HCT116 (cell line): ENCODE results near the gene PIP4K2A. TPM values are rescaled to one million over a fixed set of nuclear protein-coding genes. Genes with fewer than 3 reads are reported as not detected.

Experiments
- ATAC-seq: fragments of 200-7000 bp; cut with Tn5 transposase; 2 replicates; pipeline ENCODE4 v1.9.1; 2020; ENCODE audit warnings: mild to moderate bottlenecking, moderate library complexity
- BruUV-seq: library from RNA; stranded (reverse); fragments of 400-500 nt; replicated peaks from 2 replicates; lab custom pipeline; 2021; lab: Mats Ljungman, UMichigan
- CTCF ChIA-PET: fragments of 300-600 bp; sonication (Branson Sonifier 250); formaldehyde crosslinking; loops from one replicate; lab custom pipeline; 2021; ENCODE audit warnings: antibody characterized with exemption; lab: Charles Lee
- POLR2A ChIA-PET: fragments of 300-600, 350-600 bp; sonication (Branson Sonifier 250); formaldehyde crosslinking; loops from one replicate; lab custom pipeline; 2021; ENCODE audit warnings: antibody characterized with exemption; lab: Charles Lee
- RAD21 ChIA-PET, 2 experiments: fragments of 300-600 bp; sonication (Branson Sonifier 250); formaldehyde crosslinking; loops; one replicate each; lab custom pipeline; 2023; ENCODE audit warnings: low total read pairs in 2 of 2; ENCODE audit not compliant: uncharacterized antibody in 2 of 2, unreplicated experiment in 2 of 2, low non-redundant PET in 1 of 2; lab: Charles Lee
- DNase-seq: peaks from one replicate; pipeline ENCODE4 v3.0.0-alpha.2; 2010; ENCODE audit warnings: low read depth, low spot score
- H2AFZ ChIP-seq: fragments of 200-600 bp; shearing (Covaris generic), sonication (generic); 2 replicates; pipeline ENCODE4 v1.6.1; 2017; ENCODE audit warnings: low read depth, mixed run types, mixed read lengths, antibody characterized with exemption, low read length; ENCODE audit not compliant: poor library complexity, severe bottlenecking
- H3K27ac ChIP-seq: 2 replicates; pipeline ENCODE4 v1.5.1; 2012; ENCODE audit warnings: low read depth, low read length
- H3K27me3 ChIP-seq: fragments of 200-600 bp; sonication (generic); 2 replicates; pipeline ENCODE4 v1.6.1; 2016; ENCODE audit warnings: mixed run types, low read length, mixed read lengths; ENCODE audit not compliant: insufficient read depth
- H3K36me3 ChIP-seq, 2 experiments: fragments of 200-500 bp in 1 of 2; fragments of 200-600 bp in 1 of 2; sonication (Bioruptor generic) in 1 of 2; sonication (generic) in 1 of 2; 2 replicates each; pipeline versions ENCODE4 v1.5.1 to v1.6.1; 2014 to 2016; ENCODE audit warnings: low read length in 2 of 2, inconsistent platforms in 1 of 2, mixed read lengths in 1 of 2, mixed run types in 1 of 2; ENCODE audit not compliant: insufficient read depth in 2 of 2, control insufficient read depth in 1 of 2
- H3K4me1 ChIP-seq, 2 experiments: fragments of 200-600 bp in 1 of 2; sonication (generic) in 1 of 2; 2 replicates each; pipeline versions ENCODE4 v1.5.1 to v1.6.1; 2012 to 2017; ENCODE audit warnings: low read length in 2 of 2, inconsistent platforms in 1 of 2, mild to moderate bottlenecking in 1 of 2, mixed read lengths in 1 of 2, mixed run types in 1 of 2, moderate library complexity in 1 of 2; ENCODE audit not compliant: insufficient read depth in 2 of 2, control insufficient read depth in 1 of 2
- H3K4me2 ChIP-seq: fragments of 200-600 bp; sonication (generic); 2 replicates; pipeline ENCODE4 v1.6.1; 2017; ENCODE audit warnings: mixed run types, low read length, mixed read lengths
- H3K4me3 ChIP-seq, 2 experiments: fragments of 200-600 bp in 1 of 2; sonication (generic) in 1 of 2; replicated peaks in 1 of 2; 2 replicates each; pipeline ENCODE4 v1.5.1; 2011 to 2016; ENCODE audit warnings: low read length in 2 of 2, control low read depth in 1 of 2, low read depth in 1 of 2, mild to moderate bottlenecking in 1 of 2, mixed read lengths in 1 of 2, mixed run types in 1 of 2
- H3K79me2 ChIP-seq: fragments of 200-600 bp; sonication (generic); 2 replicates; pipeline ENCODE4 v1.6.1; 2017; ENCODE audit warnings: mild to moderate bottlenecking, mixed run types, low read length, moderate library complexity, mixed read lengths; ENCODE audit not compliant: insufficient read depth
- H3K9ac ChIP-seq: fragments of 200-600 bp; sonication (generic); 2 replicates; pipeline ENCODE4 v1.6.1; 2016; ENCODE audit warnings: low read length, mixed read lengths
- H3K9me2 ChIP-seq: fragments of 200-600 bp; sonication (generic), shearing (Covaris generic); 2 replicates; pipeline ENCODE4 v1.6.1; 2017; ENCODE audit warnings: mixed run types, mild to moderate bottlenecking, moderate library complexity; ENCODE audit not compliant: insufficient read depth
- H3K9me3 ChIP-seq, 2 experiments: fragments of 200-500 bp in 1 of 2; fragments of 200-600 bp in 1 of 2; sonication (Bioruptor generic) in 1 of 2; sonication (generic) in 1 of 2; 2 replicates each; pipeline ENCODE4 v1.6.1; 2014 to 2017; ENCODE audit warnings: low read length in 2 of 2, mixed read lengths in 2 of 2, inconsistent platforms in 1 of 2, low read depth in 1 of 2, mild to moderate bottlenecking in 1 of 2, mixed run types in 1 of 2, moderate library complexity in 1 of 2; ENCODE audit not compliant: control insufficient read depth in 1 of 2, insufficient read depth in 1 of 2
- H4K20me1 ChIP-seq: fragments of 200-600 bp; sonication (generic), shearing (Covaris generic); 2 replicates; pipeline ENCODE4 v1.6.1; 2017; ENCODE audit warnings: mixed run types, mild to moderate bottlenecking, moderate library complexity; ENCODE audit not compliant: insufficient read depth
- CBX3 ChIP-seq: IDR thresholded peaks from 2 replicates; pipeline ENCODE4 v1.6.1; 2012; ENCODE audit warnings: low read depth
- EGR1 ChIP-seq: IDR thresholded peaks from 2 replicates; pipeline ENCODE4 v1.6.1; 2012; ENCODE audit warnings: low read depth
- ELF1 ChIP-seq: IDR thresholded peaks from 2 replicates; pipeline ENCODE4 v1.6.1; 2012; ENCODE audit warnings: low read depth, borderline replicate concordance
- EZH2 ChIP-seq: fragments of 200-600 bp; sonication (generic); IDR thresholded peaks from 2 replicates; pipeline ENCODE4 v1.6.1; 2017; ENCODE audit warnings: antibody characterized with exemption, mixed run types
- EZH2phosphoT487 ChIP-seq: fragments of 200-600 bp; IDR thresholded peaks from 2 replicates; pipeline ENCODE4 v1.6.1; 2018; ENCODE audit warnings: antibody characterized with exemption, borderline replicate concordance
- FOSL1 ChIP-seq: IDR thresholded peaks from 2 replicates; pipeline ENCODE4 v1.6.1; 2012; ENCODE audit warnings: low read depth
- JUND ChIP-seq: IDR thresholded peaks from 2 replicates; pipeline ENCODE4 v1.6.1; 2012
- POLR2AphosphoS5 ChIP-seq: IDR thresholded peaks from 2 replicates; pipeline ENCODE4 v1.6.1; 2011; ENCODE audit warnings: mild to moderate bottlenecking, low read depth, low read length, moderate library complexity
- RAD21 ChIP-seq: IDR thresholded peaks from 2 replicates; pipeline ENCODE4 v1.6.1; 2012; ENCODE audit warnings: low read depth, mild to moderate bottlenecking
- SRF ChIP-seq: IDR thresholded peaks from 2 replicates; pipeline ENCODE4 v1.6.1; 2012; ENCODE audit warnings: low read depth
- TCF7L2 ChIP-seq: IDR thresholded peaks from 2 replicates; pipeline ENCODE4 v1.7.0; 2011; ENCODE audit warnings: borderline replicate concordance, inconsistent platforms; ENCODE audit not compliant: insufficient read depth, insufficient read length; ENCODE audit errors: extremely low read depth
- YY1 ChIP-seq: IDR thresholded peaks from 2 replicates; pipeline ENCODE4 v1.6.1; 2011; ENCODE audit warnings: low read length, low read depth, moderate library complexity, mild to moderate bottlenecking; ENCODE audit not compliant: insufficient replicate concordance; ENCODE audit errors: extremely low read depth
- ZFX ChIP-seq: fragments of 450-650 bp; IDR thresholded peaks from 2 replicates; pipeline ENCODE4 v1.6.1; 2017
- intact Hi-C: fragments of 100-400 bp; cut with micrococcal nuclease; formaldehyde crosslinking; loops from 2 replicates; pipeline ENCODE4 v1.10.0; 2022
- total RNA-seq: library from RNA; stranded (reverse); gene quantifications from one replicate; pipeline ENCODE4 v1.2.1, GENCODE V29; 2021; ENCODE audit not compliant: unreplicated experiment
- TF ChIP-seq, protein P1 (sequence below), 3 experiments: fragments of 200-600 bp in 1 of 3; sonication (generic) in 1 of 3; IDR thresholded peaks in 2 of 3; conservative IDR thresholded peaks in 1 of 3; 2 replicates each; pipeline ENCODE4 v1.5.1; 2012 to 2017; ENCODE audit warnings: low read depth in 2 of 3, low read length in 2 of 3, antibody characterized with exemption in 1 of 3, borderline replicate concordance in 1 of 3, control low read depth in 1 of 3, mild to moderate bottlenecking in 1 of 3, mixed read lengths in 1 of 3, mixed run types in 1 of 3, moderate library complexity in 1 of 3; ENCODE audit not compliant: insufficient read depth in 1 of 3
- TF ChIP-seq, protein P2 (sequence below): IDR thresholded peaks from 2 replicates; pipeline ENCODE4 v1.6.1; 2012
- TF ChIP-seq, protein P3 (sequence below): IDR thresholded peaks from 2 replicates; pipeline ENCODE4 v1.6.1; 2011; ENCODE audit warnings: mild to moderate bottlenecking, low read length, moderate library complexity; ENCODE audit not compliant: insufficient replicate concordance; ENCODE audit errors: extremely low read depth
- TF ChIP-seq, protein P4 (sequence below): IDR thresholded peaks from 2 replicates; pipeline ENCODE4 v1.6.1; 2012
- TF ChIP-seq, protein P5 (sequence below): IDR thresholded peaks from 2 replicates; pipeline ENCODE4 v1.6.1; 2012; ENCODE audit warnings: low read depth

PIP4K2A gene
- total RNA-seq, 1 experiment from 2014 or later, result 41.9 TPM

DNA sequence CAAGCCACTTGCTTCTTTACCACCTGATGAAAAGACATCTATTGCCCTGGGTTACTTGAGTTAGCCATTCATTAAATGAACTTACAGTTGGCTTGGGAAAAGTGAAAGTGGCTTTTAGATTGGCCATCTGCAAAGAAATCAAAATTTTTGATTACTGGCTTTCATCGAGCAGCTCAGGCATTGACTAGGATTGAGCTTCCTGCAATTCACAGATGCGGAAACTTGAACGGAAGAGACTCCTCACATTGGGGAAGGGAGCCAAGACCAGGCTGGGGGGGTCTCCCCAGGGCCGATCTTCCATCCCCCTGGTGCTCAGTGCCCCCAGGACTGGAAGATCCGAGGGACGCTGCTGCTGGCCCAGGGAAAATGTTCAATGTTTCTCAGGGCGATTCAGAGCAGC, 145.4 kb downstream of the PIP4K2A start (continued):
- TF ChIP-seq, protein P1, sequence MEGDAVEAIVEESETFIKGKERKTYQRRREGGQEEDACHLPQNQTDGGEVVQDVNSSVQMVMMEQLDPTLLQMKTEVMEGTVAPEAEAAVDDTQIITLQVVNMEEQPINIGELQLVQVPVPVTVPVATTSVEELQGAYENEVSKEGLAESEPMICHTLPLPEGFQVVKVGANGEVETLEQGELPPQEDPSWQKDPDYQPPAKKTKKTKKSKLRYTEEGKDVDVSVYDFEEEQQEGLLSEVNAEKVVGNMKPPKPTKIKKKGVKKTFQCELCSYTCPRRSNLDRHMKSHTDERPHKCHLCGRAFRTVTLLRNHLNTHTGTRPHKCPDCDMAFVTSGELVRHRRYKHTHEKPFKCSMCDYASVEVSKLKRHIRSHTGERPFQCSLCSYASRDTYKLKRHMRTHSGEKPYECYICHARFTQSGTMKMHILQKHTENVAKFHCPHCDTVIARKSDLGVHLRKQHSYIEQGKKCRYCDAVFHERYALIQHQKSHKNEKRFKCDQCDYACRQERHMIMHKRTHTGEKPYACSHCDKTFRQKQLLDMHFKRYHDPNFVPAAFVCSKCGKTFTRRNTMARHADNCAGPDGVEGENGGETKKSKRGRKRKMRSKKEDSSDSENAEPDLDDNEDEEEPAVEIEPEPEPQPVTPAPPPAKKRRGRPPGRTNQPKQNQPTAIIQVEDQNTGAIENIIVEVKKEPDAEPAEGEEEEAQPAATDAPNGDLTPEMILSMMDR (IDR thresholded peaks at IDR 0.05 in 2 of 3, conservative IDR thresholded peaks at IDR 0.05 in 1 of 3; ENCODE audit: borderline replicate concordance in 1 of 3, insufficient read depth in 1 of 3, low read depth in 2 of 3, low read length in 2 of 3), result no peak
- TF ChIP-seq, protein P2, sequence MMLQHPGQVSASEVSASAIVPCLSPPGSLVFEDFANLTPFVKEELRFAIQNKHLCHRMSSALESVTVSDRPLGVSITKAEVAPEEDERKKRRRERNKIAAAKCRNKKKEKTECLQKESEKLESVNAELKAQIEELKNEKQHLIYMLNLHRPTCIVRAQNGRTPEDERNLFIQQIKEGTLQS, result no peak

DNA sequence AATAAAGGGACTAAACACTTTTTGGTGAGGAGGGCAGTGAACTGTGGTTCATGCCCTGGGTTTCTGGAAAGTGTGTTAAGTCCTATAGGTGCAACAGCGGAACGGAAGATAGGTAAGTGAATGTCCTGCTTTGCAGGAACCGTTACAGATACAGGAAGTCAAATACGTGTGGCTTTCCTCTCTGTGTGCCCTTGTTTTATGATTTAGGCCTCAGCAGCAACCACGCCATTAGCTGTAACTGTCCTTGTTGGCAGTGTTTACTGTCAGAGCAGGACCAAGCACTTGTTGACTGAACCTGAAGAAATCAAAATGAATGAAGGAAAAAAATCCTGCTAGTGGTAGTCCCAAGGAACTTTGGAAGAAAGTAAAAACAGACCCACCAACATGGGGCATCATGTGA, 150.3 kb downstream of the PIP4K2A start:
- POLR2A ChIA-PET, result no interaction called here
- Histone ChIP-seq H3K4me2 (no peak overlapping the region), H3K4me1 (no peaks in the 10 kb centered on the region), H4K20me1 (no peaks in the 10 kb centered on the region), H3K79me2 (peaks cover 4% of the 10 kb centered on the region; the same call in 1 of the 2 replicates), H2AFZ (no peak overlapping the region), H3K27ac (no peak overlapping the region), H3K9me3 (no peaks in the 10 kb centered on the region), H3K4me3 (no peak overlapping the region), H3K27me3 (no peaks in the 10 kb centered on the region), H3K9ac (no peak overlapping the region), H3K36me3 (peaks cover 0 to 19% of the 10 kb centered on the region in 2 experiments; a peak in 1 of 4 replicates), H3K9me2 (no peaks in the 10 kb centered on the region)
- RAD21 ChIA-PET, result no interaction called here
- CTCF ChIA-PET, result no interaction called here
- no peak for DNase-seq
- intact Hi-C loops, result no loop called here
- no TSS peak for BruUV-seq
- ATAC-seq, result no peak
- TF ChIP-seq FOSL1 (no peak), YY1 (no peak), EZH2phosphoT487 (no peak), TCF7L2 (no peak), POLR2AphosphoS5 (no peak), RAD21 (no peak), SRF (no peak), JUND (no peak), EZH2 (no peak), EGR1 (no peak), ELF1 (no peak), ZFX (no peak), CBX3 (no peak)
- TF ChIP-seq, protein P3, sequence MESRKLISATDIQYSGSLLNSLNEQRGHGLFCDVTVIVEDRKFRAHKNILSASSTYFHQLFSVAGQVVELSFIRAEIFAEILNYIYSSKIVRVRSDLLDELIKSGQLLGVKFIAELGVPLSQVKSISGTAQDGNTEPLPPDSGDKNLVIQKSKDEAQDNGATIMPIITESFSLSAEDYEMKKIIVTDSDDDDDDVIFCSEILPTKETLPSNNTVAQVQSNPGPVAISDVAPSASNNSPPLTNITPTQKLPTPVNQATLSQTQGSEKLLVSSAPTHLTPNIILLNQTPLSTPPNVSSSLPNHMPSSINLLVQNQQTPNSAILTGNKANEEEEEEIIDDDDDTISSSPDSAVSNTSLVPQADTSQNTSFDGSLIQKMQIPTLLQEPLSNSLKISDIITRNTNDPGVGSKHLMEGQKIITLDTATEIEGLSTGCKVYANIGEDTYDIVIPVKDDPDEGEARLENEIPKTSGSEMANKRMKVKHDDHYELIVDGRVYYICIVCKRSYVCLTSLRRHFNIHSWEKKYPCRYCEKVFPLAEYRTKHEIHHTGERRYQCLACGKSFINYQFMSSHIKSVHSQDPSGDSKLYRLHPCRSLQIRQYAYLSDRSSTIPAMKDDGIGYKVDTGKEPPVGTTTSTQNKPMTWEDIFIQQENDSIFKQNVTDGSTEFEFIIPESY, result no peak
- TF ChIP-seq, protein P2, result no peak
- TF ChIP-seq, protein P4, sequence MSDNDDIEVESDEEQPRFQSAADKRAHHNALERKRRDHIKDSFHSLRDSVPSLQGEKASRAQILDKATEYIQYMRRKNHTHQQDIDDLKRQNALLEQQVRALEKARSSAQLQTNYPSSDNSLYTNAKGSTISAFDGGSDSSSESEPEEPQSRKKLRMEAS, result no peak
- TF ChIP-seq, protein P5, sequence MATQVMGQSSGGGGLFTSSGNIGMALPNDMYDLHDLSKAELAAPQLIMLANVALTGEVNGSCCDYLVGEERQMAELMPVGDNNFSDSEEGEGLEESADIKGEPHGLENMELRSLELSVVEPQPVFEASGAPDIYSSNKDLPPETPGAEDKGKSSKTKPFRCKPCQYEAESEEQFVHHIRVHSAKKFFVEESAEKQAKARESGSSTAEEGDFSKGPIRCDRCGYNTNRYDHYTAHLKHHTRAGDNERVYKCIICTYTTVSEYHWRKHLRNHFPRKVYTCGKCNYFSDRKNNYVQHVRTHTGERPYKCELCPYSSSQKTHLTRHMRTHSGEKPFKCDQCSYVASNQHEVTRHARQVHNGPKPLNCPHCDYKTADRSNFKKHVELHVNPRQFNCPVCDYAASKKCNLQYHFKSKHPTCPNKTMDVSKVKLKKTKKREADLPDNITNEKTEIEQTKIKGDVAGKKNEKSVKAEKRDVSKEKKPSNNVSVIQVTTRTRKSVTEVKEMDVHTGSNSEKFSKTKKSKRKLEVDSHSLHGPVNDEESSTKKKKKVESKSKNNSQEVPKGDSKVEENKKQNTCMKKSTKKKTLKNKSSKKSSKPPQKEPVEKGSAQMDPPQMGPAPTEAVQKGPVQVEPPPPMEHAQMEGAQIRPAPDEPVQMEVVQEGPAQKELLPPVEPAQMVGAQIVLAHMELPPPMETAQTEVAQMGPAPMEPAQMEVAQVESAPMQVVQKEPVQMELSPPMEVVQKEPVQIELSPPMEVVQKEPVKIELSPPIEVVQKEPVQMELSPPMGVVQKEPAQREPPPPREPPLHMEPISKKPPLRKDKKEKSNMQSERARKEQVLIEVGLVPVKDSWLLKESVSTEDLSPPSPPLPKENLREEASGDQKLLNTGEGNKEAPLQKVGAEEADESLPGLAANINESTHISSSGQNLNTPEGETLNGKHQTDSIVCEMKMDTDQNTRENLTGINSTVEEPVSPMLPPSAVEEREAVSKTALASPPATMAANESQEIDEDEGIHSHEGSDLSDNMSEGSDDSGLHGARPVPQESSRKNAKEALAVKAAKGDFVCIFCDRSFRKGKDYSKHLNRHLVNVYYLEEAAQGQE, result no peak
